Spleen (tissue), 11 donors: ENCODE measurements around the gene PREP. TPM values are rescaled to one million over a fixed set of nuclear protein-coding genes. Genes with fewer than 3 reads are reported as not detected.

ENCODE experiments used
- DNase-seq: peaks from one replicate; pipeline ENCODE4 v3.0.0-alpha.2; 2020
- H3K27ac ChIP-seq, 8 donors: fragments of 200-600 bp; sonication (generic) in 7 of 8; 1 replicate in 4 of 8; 2 replicates in 4 of 8; pipeline versions ENCODE4 v1.5.0 to v1.8.0; 2016 to 2021; ENCODE audit warnings: inconsistent platforms in 4 of 8, mild to moderate bottlenecking in 4 of 8, moderate library complexity in 1 of 8
- H3K27me3 ChIP-seq, 7 donors: fragments of 200-600 bp; sonication (generic) in 6 of 7; replicated peaks in 1 of 7; 1 replicate in 4 of 7; 2 replicates in 3 of 7; pipeline versions ENCODE4 v1.5.0 to v1.8.0; 2016 to 2021; ENCODE audit warnings: inconsistent platforms in 3 of 7, mild to moderate bottlenecking in 1 of 7
- H3K36me3 ChIP-seq, 6 donors: fragments of 200-600 bp; sonication (generic) in 5 of 6; 1 replicate in 4 of 6; 2 replicates in 2 of 6; pipeline versions ENCODE4 v1.5.0 to v1.8.0; 2016 to 2021; ENCODE audit warnings: inconsistent platforms in 2 of 6
- H3K4me1 ChIP-seq, 6 donors: fragments of 200-600 bp; sonication (generic) in 5 of 6; 1 replicate in 3 of 6; 2 replicates in 3 of 6; pipeline versions ENCODE4 v1.5.0 to v1.8.0; 2016 to 2021; ENCODE audit warnings: inconsistent platforms in 3 of 6
- H3K4me3 ChIP-seq, 8 donors: fragments of 200-600 bp; sonication (generic) in 7 of 8; 1 replicate in 4 of 8; 2 replicates in 4 of 8; pipeline versions ENCODE4 v1.5.0 to v1.8.0; 2016 to 2021; ENCODE audit warnings: inconsistent platforms in 4 of 8, mild to moderate bottlenecking in 4 of 8, moderate library complexity in 2 of 8
- H3K9me3 ChIP-seq, 8 donors: fragments of 200-600 bp; sonication (generic) in 7 of 8; 1 replicate in 4 of 8; 2 replicates in 4 of 8; pipeline versions ENCODE4 v1.5.0 to v1.8.0; 2016 to 2021; ENCODE audit warnings: inconsistent platforms in 4 of 8
- CTCF ChIP-seq, 11 experiments: fragments of 200-600 bp in 7 of 11; fragments of 450-650 bp in 4 of 11; sonication (generic) in 4 of 11; IDR thresholded peaks in 8 of 11; conservative IDR thresholded peaks in 3 of 11; 1 replicate in 7 of 11; 2 replicates in 4 of 11; pipeline versions ENCODE4 v1.4.0 to v1.8.0; 2016 to 2021; ENCODE audit warnings: antibody characterized with exemption in 11 of 11, inconsistent platforms in 4 of 11, mild to moderate bottlenecking in 1 of 11
- POLR2A ChIP-seq, 3 donors: fragments of 450-650 bp; IDR thresholded peaks; one replicate each; pipeline ENCODE4 v1.5.1; 2017; ENCODE audit warnings: antibody characterized with exemption in 3 of 3, mild to moderate bottlenecking in 1 of 3
- POLR2AphosphoS5 ChIP-seq, 3 donors: sonication (generic); formaldehyde crosslinking; IDR thresholded peaks; one replicate each; pipeline ENCODE4 v1.5.1; 2017; ENCODE audit warnings: antibody characterized with exemption in 3 of 3
- WGBS, 5 donors: extraction: QIAGEN DNeasy Blood & Tissue Kit in 3 of 5; methylation state at CpG; one replicate each; pipeline versions ENCODE4 v1.1.5 to v1.1.7; 2013 to 2018; 5-methylcytosine and 5-hydroxymethylcytosine counted together
- intact Hi-C: fragments of 100-400 bp; cut with DNase I; formaldehyde crosslinking; loops from one replicate; pipeline ENCODE4 v1.15.0; 2023; ENCODE audit warnings: low total_unique reads
- polyA plus RNA-seq, 3 donors: library from polyadenylated mRNA; stranded (reverse); fragments of 200-250 nt; gene quantifications; one replicate each; pipeline ENCODE4 v1.2.1, GENCODE V29; 2013
- total RNA-seq, 7 donors: library from RNA; depleted of rRNA in 3 of 7; stranded (reverse); fragments of >200 nt in 3 of 7; fragmentation: NEBNext Ultra II Directional in 4 of 7; extraction: Animal tissue kit (Norgen Biotek cat#: 25700) in 4 of 7; gene quantifications; one replicate each; pipeline versions ENCODE4 v1.1.0 to v1.2.1, GENCODE V29; 2016 to 2021
- donor health status: healthy with polysubstance abuse.
- donor health status: DM: no; HTN: no; CAD: no; lungs with moderate emphysema.
- donor health status: DM: no; HTN: no; CAD: no.
- donor health status: Bipolar disorder and iron deficiency.
- donor health status: healthy.
- donor health status: DM: no; HTN: no; CAD: no.
- donor health status: DM: yes; HTN: yes; CAD: no.

PREP gene
- total and polyA plus RNA-seq, 10 donors: 9.8 to 22.9 (median 18.5) TPM

DNA sequence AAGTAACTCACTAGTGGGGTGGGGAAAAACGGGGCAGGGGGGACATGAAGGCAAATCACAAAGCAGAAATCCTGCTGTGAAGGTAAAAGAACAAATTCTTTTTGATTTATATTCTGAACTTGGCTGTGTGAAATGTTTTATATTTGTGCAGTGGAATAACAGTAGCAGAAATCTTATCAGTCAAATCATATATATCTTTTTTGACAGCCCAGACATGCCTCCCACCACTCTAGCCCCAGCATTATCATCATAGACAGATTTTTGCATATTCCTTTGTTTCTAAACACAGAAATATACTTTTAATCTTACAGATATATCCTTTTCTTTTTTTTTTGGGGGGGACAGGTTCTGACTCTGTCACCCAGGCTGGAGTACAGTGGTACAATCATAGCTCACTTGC, 97.4 kb downstream of the PREP start:
- H3K4me3 ChIP-seq: no peak overlapping the region
- H3K27me3 ChIP-seq: no peaks in the 10 kb centered on the region
- H3K9me3 ChIP-seq: no peaks in the 10 kb centered on the region
- no peak for DNase-seq
- 83 to 97% (median 88%) methylated on average over 1 of the region's 1 CpG for WGBS, 5 donors
- peaks cover 0 to 68% (median 9%) of the 10 kb centered on the region in 6 donors for H3K36me3 ChIP-seq
- TF ChIP-seq CTCF (IDR thresholded peaks at IDR 0.05 in 8 of 11, conservative IDR thresholded peaks at IDR 0.05 in 3 of 11): no peak
- no peak for TF ChIP-seq POLR2A (IDR thresholded peaks at IDR 0.05)
- TF ChIP-seq POLR2AphosphoS5 (IDR thresholded peaks at IDR 0.05): no peak
- intact Hi-C loops: no loop called here
- H3K27ac ChIP-seq: no peak overlapping the region
- H3K4me1 ChIP-seq: no peaks in the 10 kb centered on the region

DNA sequence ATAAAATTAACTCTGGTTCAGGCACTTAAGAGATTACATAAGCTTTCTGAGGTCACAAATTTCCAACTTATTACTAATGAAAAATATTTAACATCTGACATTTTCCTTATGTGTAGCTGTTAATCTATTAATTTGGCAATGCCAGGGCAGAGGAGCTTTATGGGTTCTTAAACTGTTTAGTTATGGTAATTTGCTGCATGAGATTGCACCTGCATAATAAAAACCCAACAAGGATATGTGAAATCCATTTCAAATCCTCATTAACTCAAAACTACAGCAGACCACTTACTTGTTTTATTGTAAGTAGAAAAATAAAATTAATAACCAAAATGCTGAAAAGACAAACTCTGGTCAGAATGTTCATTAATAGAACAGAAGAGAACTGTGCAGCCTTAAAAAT, 98.1 kb downstream of the PREP start:
- no peaks in the 10 kb centered on the region for H3K9me3 ChIP-seq
- TF ChIP-seq CTCF (IDR thresholded peaks at IDR 0.05 in 8 of 11, conservative IDR thresholded peaks at IDR 0.05 in 3 of 11) (no peak), POLR2A (IDR thresholded peaks at IDR 0.05) (no peak), POLR2AphosphoS5 (IDR thresholded peaks at IDR 0.05) (no peak)
- H3K4me1 ChIP-seq: no peaks in the 10 kb centered on the region
- intact Hi-C loops: no loop called here
- H3K27ac ChIP-seq: no peak overlapping the region
- H3K4me3 ChIP-seq: no peak overlapping the region
- H3K27me3 ChIP-seq: no peaks in the 10 kb centered on the region
- no peak for DNase-seq
- peaks cover 0 to 64% (median 9%) of the 10 kb centered on the region in 6 donors for H3K36me3 ChIP-seq

DNA sequence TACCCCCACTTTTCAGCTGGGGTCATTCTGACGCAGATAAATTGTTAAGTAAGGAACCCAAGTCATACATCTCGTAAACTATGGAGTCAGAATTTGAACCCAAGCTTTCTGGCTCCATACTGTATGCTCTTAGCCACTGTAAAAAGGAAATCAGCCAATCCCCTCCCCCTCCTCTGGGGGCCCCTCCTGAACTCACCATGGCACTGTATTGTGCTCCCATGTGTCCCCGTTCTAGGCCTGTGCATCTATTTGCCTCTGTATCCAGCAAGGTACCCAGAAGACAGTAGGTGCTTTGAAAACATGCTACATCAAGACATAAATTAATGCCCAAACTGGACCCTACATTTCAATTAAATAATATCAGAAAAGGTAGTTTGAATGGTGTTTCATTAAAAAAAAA, 98.5 kb downstream of the PREP start:
- Histone ChIP-seq H3K27me3 (no peaks in the 10 kb centered on the region), H3K27ac (no peak overlapping the region), H3K36me3 (peaks cover 0 to 59% (median 9%) of the 10 kb centered on the region in 6 donors), H3K4me3 (no peak overlapping the region), H3K9me3 (no peaks in the 10 kb centered on the region), H3K4me1 (no peaks in the 10 kb centered on the region)
- TF ChIP-seq POLR2AphosphoS5 (IDR thresholded peaks at IDR 0.05): no peak
- no peak for TF ChIP-seq CTCF (IDR thresholded peaks at IDR 0.05 in 8 of 11, conservative IDR thresholded peaks at IDR 0.05 in 3 of 11)
- TF ChIP-seq POLR2A (IDR thresholded peaks at IDR 0.05): no peak
- DNase-seq: no peak
- 95 to 100% (median 96%) methylated on average over 3 of the region's 3 CpGs for WGBS, 5 donors
- intact Hi-C loops: no loop called here

DNA sequence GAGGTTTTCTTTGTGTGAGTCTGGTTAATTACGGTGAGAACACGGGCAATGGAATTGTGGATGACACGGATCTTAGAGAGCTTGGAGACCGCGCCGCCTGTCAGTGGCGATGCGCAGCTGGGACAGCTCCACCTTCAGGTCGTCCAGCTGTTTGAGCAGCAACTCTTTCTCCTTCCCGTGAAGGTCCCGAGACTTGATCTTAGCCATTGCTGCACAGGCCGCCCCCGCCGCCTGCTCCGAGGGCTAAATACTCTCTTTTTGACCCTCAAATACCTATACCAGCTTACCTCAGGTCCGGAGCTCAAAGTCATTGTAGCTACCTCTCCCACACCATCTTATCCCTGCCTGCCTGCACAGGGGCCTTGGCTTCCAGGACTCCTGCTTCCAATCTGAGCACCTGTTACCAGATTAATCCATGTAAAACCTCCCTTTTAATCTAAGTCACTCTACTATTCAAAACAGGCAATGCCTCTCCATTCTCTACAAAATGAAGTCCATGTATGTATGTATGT, 100.2 kb downstream of the PREP start:
- Histone ChIP-seq H3K27me3 (no peaks in the 10 kb centered on the region), H3K27ac (no peak overlapping the region), H3K36me3 (peaks cover 0 to 56% (median 16%) of the 10 kb centered on the region in 6 donors), H3K9me3 (no peaks in the 10 kb centered on the region), H3K4me3 (no peak overlapping the region), H3K4me1 (no peaks in the 10 kb centered on the region)
- 95 to 98% (median 96%) methylated on average over 16 of the region's 16 CpGs for WGBS, 5 donors
- DNase-seq: no peak
- no peak for TF ChIP-seq CTCF (IDR thresholded peaks at IDR 0.05 in 8 of 11, conservative IDR thresholded peaks at IDR 0.05 in 3 of 11)
- no peak for TF ChIP-seq POLR2AphosphoS5 (IDR thresholded peaks at IDR 0.05)
- no peak for TF ChIP-seq POLR2A (IDR thresholded peaks at IDR 0.05)
- intact Hi-C loops: no loop called here
